Gastrocnemius medialis (tissue), 4 donors: ENCODE data around the gene CGNL1.

ENCODE experiments used
- CTCF ChIP-seq, 5 experiments: fragments of 450-650 bp in 3 of 5; fragments of 200-600 bp in 2 of 5; sonication (generic) in 2 of 5; IDR thresholded peaks in 4 of 5; conservative IDR thresholded peaks in 1 of 5; 1 replicate in 4 of 5; 2 replicates in 1 of 5; pipeline ENCODE4 v1.5.1; 2016 to 2019; ENCODE audit warnings: antibody characterized with exemption in 5 of 5, mild to moderate bottlenecking in 3 of 5, moderate library complexity in 3 of 5
- POLR2A ChIP-seq, 2 donors: fragments of 450-650 bp; IDR thresholded peaks; one replicate each; pipeline ENCODE4 v1.6.1; 2017; ENCODE audit warnings: antibody characterized with exemption in 2 of 2, mild to moderate bottlenecking in 2 of 2, moderate library complexity in 2 of 2

GRCh38 chr15:57526615-57527014 is 150.3 kb downstream of the CGNL1 start:
- TF ChIP-seq CTCF (IDR thresholded peaks at IDR 0.05 in 4 of 5, conservative IDR thresholded peaks at IDR 0.05 in 1 of 5): no peak
- no peak for TF ChIP-seq POLR2A (IDR thresholded peaks at IDR 0.05)
